ENCODE results near the gene MED27. TPM values are rescaled to one million over a fixed set of nuclear protein-coding genes. Genes with fewer than 3 reads are reported as not detected.

MED27 gene
- total and polyA plus RNA-seq, 2 of the 4 experiments (the other 2 are of a cell fraction): 50.2 to 63.4 TPM

DNA sequence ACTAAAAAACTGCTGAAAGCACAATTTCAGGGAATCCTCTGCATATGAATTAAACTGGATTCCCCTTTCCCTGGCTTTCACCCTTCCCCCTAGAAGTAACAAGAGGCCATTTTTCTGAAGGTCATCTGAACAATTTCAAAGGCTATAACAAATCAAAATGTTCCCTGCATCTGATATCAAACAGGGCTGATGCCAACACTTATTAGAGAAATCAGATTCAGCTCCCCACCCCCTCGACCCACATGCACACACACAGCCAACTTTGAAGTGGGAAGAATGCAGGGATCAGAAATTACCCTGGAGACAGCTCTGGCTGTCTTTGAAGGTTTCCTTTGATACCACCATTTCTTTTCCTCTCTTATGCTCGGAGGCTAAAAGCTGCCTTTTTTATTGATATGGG lies 190.7 kb downstream of the MED27 start:
- no peak overlapping the region for H4K5ac ChIP-seq (ENCODE audit: low read depth, low read length)
- no peak overlapping the region for H3K4ac ChIP-seq (ENCODE audit: low read depth, low read length)
- in situ Hi-C loops (cut with MboI; ENCODE audit: low sequenced_read_pairs) (no loop called here), dilution Hi-C loops (cut with HindIII; ENCODE audit: low sequenced_read_pairs, unreplicated experiment) (no loop called here), intact Hi-C loops (cut with micrococcal nuclease) (loop anchor here (5.0 kb wide), 1 partner anchor 188 kb away; the partner anchor contains the start of gene MED27)
- H2BK120ac ChIP-seq (ENCODE audit: low read depth, low read length): no peak overlapping the region
- H2BK5ac ChIP-seq (ENCODE audit: low read depth, low read length, poor library complexity, severe bottlenecking): no peak overlapping the region
- ChIA-PET CTCF (no interaction called here), POLR2A (ENCODE audit: unreplicated experiment) (no interaction called here)
- no peak overlapping the region for H4K91ac ChIP-seq (ENCODE audit: insufficient read depth, low read depth, low read length)
- peaks cover 9% of the 10 kb centered on the region for H3K36me3 ChIP-seq (ENCODE audit: control insufficient read depth, insufficient read depth, low read length)
- peaks cover 17% of the 10 kb centered on the region for H3K4me1 ChIP-seq (ENCODE audit: control insufficient read depth, insufficient read depth, low read length)
- no peak overlapping the region for H3K56ac ChIP-seq (ENCODE audit: extremely low read depth, insufficient read depth, low read length)
- H3K27ac ChIP-seq (ENCODE audit: insufficient read depth, low read length): no peak overlapping the region
- H3K4me3 ChIP-seq (ENCODE audit: insufficient read depth, low read depth, low read length): no peak overlapping the region
- TF ChIP-seq MAZ (IDR thresholded peaks at IDR 0.05; ENCODE audit: borderline replicate concordance, low read depth, low read length): no peak
- no peak for TF ChIP-seq USF2 (IDR thresholded peaks at IDR 0.05; ENCODE audit: low read depth, low read length)
- TF ChIP-seq RAD21 (IDR thresholded peaks at IDR 0.05; ENCODE audit: low read length): no peak
- TF ChIP-seq CTCF (conservative IDR thresholded peaks at IDR 0.05; ENCODE audit: low read depth, low read length): no peak
- no peak for TF ChIP-seq CHD1 (IDR thresholded peaks at IDR 0.05; ENCODE audit: low read depth, low read length)
- no peak for TF ChIP-seq POLR2A (IDR thresholded peaks at IDR 0.05; ENCODE audit: low read depth, low read length)
- TF ChIP-seq BHLHE40 (IDR thresholded peaks at IDR 0.05; ENCODE audit: low read depth, low read length): no peak
- TF ChIP-seq RFX5 (IDR thresholded peaks at IDR 0.05; ENCODE audit: low read depth, low read length): no peak
- no peaks in the 10 kb centered on the region for H4K20me1 ChIP-seq (ENCODE audit: insufficient read depth, low read length)
- DNase-seq: no peak
- H3K9me1 ChIP-seq (ENCODE audit: insufficient read depth, low read length): peaks cover 3% of the 10 kb centered on the region; the same call in 1 of the 2 replicates
- H2BK20ac ChIP-seq (ENCODE audit: low read depth, low read length): no peak overlapping the region
- no peaks in the 10 kb centered on the region for H3K27me3 ChIP-seq (ENCODE audit: control insufficient read depth, insufficient read depth, low read length)
- no peak overlapping the region for H2AK5ac ChIP-seq (ENCODE audit: low read depth, low read length)
- no peak for ATAC-seq (ENCODE audit: low read depth)
- no peak overlapping the region for H3K18ac ChIP-seq (ENCODE audit: low read depth, low read length)
- no CpG with 5 or more reads among the region's 2 CpGs for WGBS, 2 experiments (ENCODE audit: extremely low coverage in 2 of 2, insufficient read length in 1 of 2)
- no peaks in the 10 kb centered on the region for H3K9me3 ChIP-seq (ENCODE audit: control insufficient read depth, insufficient read depth, low read length)
- no peak overlapping the region for H3K23ac ChIP-seq (ENCODE audit: low read depth, low read length)
- H2AFZ ChIP-seq (replicated peaks; ENCODE audit: low read length, poor library complexity): no peak overlapping the region
- no peak overlapping the region for H3K14ac ChIP-seq (replicated peaks; ENCODE audit: low read depth, low read length)
- H3K4me2 ChIP-seq (ENCODE audit: low read depth, low read length): no peak overlapping the region
- H4K8ac ChIP-seq (ENCODE audit: low read depth in 2 of 2, low read length in 2 of 2): no peak overlapping the region
- no peak overlapping the region for H3K9ac ChIP-seq (ENCODE audit: low read depth, low read length)
- no peak overlapping the region for H2BK15ac ChIP-seq (ENCODE audit: low read depth, low read length)
- no TSS peak for BruUV-seq (replicated peaks)
- H2AK9ac ChIP-seq (replicated peaks; ENCODE audit: low read depth, low read length, poor library complexity): no peak overlapping the region
- peaks cover 0 to 10% of the 10 kb centered on the region in 2 experiments; a peak in 3 of 4 replicates for H3K79me1 ChIP-seq (ENCODE audit: low read depth in 1 of 2, low read length in 2 of 2)
